Spleen (tissue), 11 donors: ENCODE measurements around the gene GNG14. TPM values are rescaled to one million over a fixed set of nuclear protein-coding genes. Genes with fewer than 3 reads are reported as not detected.

Experiments
- DNase-seq: peaks from one replicate; pipeline ENCODE4 v3.0.0-alpha.2; 2020
- H3K27ac ChIP-seq, 8 donors: fragments of 200-600 bp; sonication (generic) in 7 of 8; 1 replicate in 4 of 8; 2 replicates in 4 of 8; pipeline versions ENCODE4 v1.5.0 to v1.8.0; 2016 to 2021; ENCODE audit warnings: inconsistent platforms in 4 of 8, mild to moderate bottlenecking in 4 of 8, moderate library complexity in 1 of 8
- H3K27me3 ChIP-seq, 7 donors: fragments of 200-600 bp; sonication (generic) in 6 of 7; replicated peaks in 1 of 7; 1 replicate in 4 of 7; 2 replicates in 3 of 7; pipeline versions ENCODE4 v1.5.0 to v1.8.0; 2016 to 2021; ENCODE audit warnings: inconsistent platforms in 3 of 7, mild to moderate bottlenecking in 1 of 7
- H3K36me3 ChIP-seq, 6 donors: fragments of 200-600 bp; sonication (generic) in 5 of 6; 1 replicate in 4 of 6; 2 replicates in 2 of 6; pipeline versions ENCODE4 v1.5.0 to v1.8.0; 2016 to 2021; ENCODE audit warnings: inconsistent platforms in 2 of 6
- H3K4me1 ChIP-seq, 6 donors: fragments of 200-600 bp; sonication (generic) in 5 of 6; 1 replicate in 3 of 6; 2 replicates in 3 of 6; pipeline versions ENCODE4 v1.5.0 to v1.8.0; 2016 to 2021; ENCODE audit warnings: inconsistent platforms in 3 of 6
- H3K4me3 ChIP-seq, 8 donors: fragments of 200-600 bp; sonication (generic) in 7 of 8; 1 replicate in 4 of 8; 2 replicates in 4 of 8; pipeline versions ENCODE4 v1.5.0 to v1.8.0; 2016 to 2021; ENCODE audit warnings: inconsistent platforms in 4 of 8, mild to moderate bottlenecking in 4 of 8, moderate library complexity in 2 of 8
- H3K9me3 ChIP-seq, 8 donors: fragments of 200-600 bp; sonication (generic) in 7 of 8; 1 replicate in 4 of 8; 2 replicates in 4 of 8; pipeline versions ENCODE4 v1.5.0 to v1.8.0; 2016 to 2021; ENCODE audit warnings: inconsistent platforms in 4 of 8
- CTCF ChIP-seq, 11 experiments: fragments of 200-600 bp in 7 of 11; fragments of 450-650 bp in 4 of 11; sonication (generic) in 4 of 11; IDR thresholded peaks in 8 of 11; conservative IDR thresholded peaks in 3 of 11; 1 replicate in 7 of 11; 2 replicates in 4 of 11; pipeline versions ENCODE4 v1.4.0 to v1.8.0; 2016 to 2021; ENCODE audit warnings: antibody characterized with exemption in 11 of 11, inconsistent platforms in 4 of 11, mild to moderate bottlenecking in 1 of 11
- POLR2A ChIP-seq, 3 donors: fragments of 450-650 bp; IDR thresholded peaks; one replicate each; pipeline ENCODE4 v1.5.1; 2017; ENCODE audit warnings: antibody characterized with exemption in 3 of 3, mild to moderate bottlenecking in 1 of 3
- POLR2AphosphoS5 ChIP-seq, 3 donors: sonication (generic); formaldehyde crosslinking; IDR thresholded peaks; one replicate each; pipeline ENCODE4 v1.5.1; 2017; ENCODE audit warnings: antibody characterized with exemption in 3 of 3
- WGBS, 5 donors: extraction: QIAGEN DNeasy Blood & Tissue Kit in 3 of 5; methylation state at CpG; one replicate each; pipeline versions ENCODE4 v1.1.5 to v1.1.7; 2013 to 2018; 5-methylcytosine and 5-hydroxymethylcytosine counted together
- intact Hi-C: fragments of 100-400 bp; cut with DNase I; formaldehyde crosslinking; loops from one replicate; pipeline ENCODE4 v1.15.0; 2023; ENCODE audit warnings: low total_unique reads
- polyA plus RNA-seq, 3 donors: library from polyadenylated mRNA; stranded (reverse); fragments of 200-250 nt; gene quantifications; one replicate each; pipeline ENCODE4 v1.2.1, GENCODE V29; 2013
- total RNA-seq, 7 donors: library from RNA; depleted of rRNA in 3 of 7; stranded (reverse); fragments of >200 nt in 3 of 7; fragmentation: NEBNext Ultra II Directional in 4 of 7; extraction: Animal tissue kit (Norgen Biotek cat#: 25700) in 4 of 7; gene quantifications; one replicate each; pipeline versions ENCODE4 v1.1.0 to v1.2.1, GENCODE V29; 2016 to 2021
- donor health status: healthy with polysubstance abuse.
- donor health status: DM: no; HTN: no; CAD: no; lungs with moderate emphysema.
- donor health status: DM: no; HTN: no; CAD: no.
- donor health status: Bipolar disorder and iron deficiency.
- donor health status: healthy.
- donor health status: DM: no; HTN: no; CAD: no.
- donor health status: DM: yes; HTN: yes; CAD: no.

GNG14 gene
- total and polyA plus RNA-seq, 10 donors, result not detected

GRCh38 chr19:12727745-12728433 lies 40.1 kb downstream of the GNG14 start:
- Histone ChIP-seq H3K4me3 (no peak overlapping the region), H3K27me3 (no peaks in the 10 kb centered on the region), H3K4me1 (peaks cover 23 to 62% (median 56%) of the 10 kb centered on the region in 6 donors), H3K36me3 (peaks cover 0 to 53% (median 37%) of the 10 kb centered on the region in 6 donors), H3K27ac (peak overlapping the region in 1 of 8 donors; percentile 17), H3K9me3 (no peaks in the 10 kb centered on the region)
- TF ChIP-seq POLR2AphosphoS5 (IDR thresholded peaks at IDR 0.05), result no peak
- TF ChIP-seq CTCF (IDR thresholded peaks at IDR 0.05 in 8 of 11, conservative IDR thresholded peaks at IDR 0.05 in 3 of 11), result no peak
- no peak for TF ChIP-seq POLR2A (IDR thresholded peaks at IDR 0.05)
- intact Hi-C loops, result no loop called here
- WGBS, 5 donors, result 94 to 98% (median 96%) methylated on average over 7 to 9 of the region's 9 CpGs
- no peak for DNase-seq

- H3K4me3 ChIP-seq, result no peak overlapping the region
- no peaks in the 10 kb centered on the region for H3K27me3 ChIP-seq
- no peaks in the 10 kb centered on the region for H3K9me3 ChIP-seq
- TF ChIP-seq POLR2A (IDR thresholded peaks at IDR 0.05), result no peak
- TF ChIP-seq POLR2AphosphoS5 (IDR thresholded peaks at IDR 0.05), result no peak
- TF ChIP-seq CTCF (IDR thresholded peaks at IDR 0.05 in 8 of 11, conservative IDR thresholded peaks at IDR 0.05 in 3 of 11), result no peak
- 59 to 72% (median 66%) methylated on average over 3 of the region's 3 CpGs for WGBS, 5 donors
- intact Hi-C loops, result no loop called here
- DNase-seq, result no peak
- peaks cover 0 to 53% (median 37%) of the 10 kb centered on the region in 6 donors for H3K36me3 ChIP-seq
- peaks cover 18 to 61% (median 51%) of the 10 kb centered on the region in 6 donors for H3K4me1 ChIP-seq
- peak overlapping the region in 4 of 8 donors; percentile 18 to 39 (median 24) for H3K27ac ChIP-seq
These were observed 42.3 kb downstream of the GNG14 start for GRCh38 chr19:12730064-12730463.

- H3K27me3 ChIP-seq, result no peaks in the 10 kb centered on the region
- no peak overlapping the region for H3K4me3 ChIP-seq
- no peaks in the 10 kb centered on the region for H3K9me3 ChIP-seq
- no peak for DNase-seq
- peaks cover 18 to 74% (median 58%) of the 10 kb centered on the region in 6 donors for H3K4me1 ChIP-seq
- no peak overlapping the region for H3K27ac ChIP-seq
- WGBS, 5 donors, result 91 to 95% (median 93%) methylated on average over 21 to 24 of the region's 24 CpGs
- peaks cover 0 to 53% (median 37%) of the 10 kb centered on the region in 6 donors for H3K36me3 ChIP-seq
- TF ChIP-seq POLR2AphosphoS5 (IDR thresholded peaks at IDR 0.05) (no peak), CTCF (IDR thresholded peaks at IDR 0.05 in 8 of 11, conservative IDR thresholded peaks at IDR 0.05 in 3 of 11) (no peak), POLR2A (IDR thresholded peaks at IDR 0.05) (no peak)
- intact Hi-C loops, result no loop called here
These were observed 43.5 kb downstream of the GNG14 start for GRCh38 chr19:12731337-12731736.

- 0 to 2% (median 1%) methylated on average over 15 of the region's 15 CpGs for WGBS, 5 donors
- Histone ChIP-seq H3K4me3 (peak overlapping the region; percentile 68 to 98 (median 92)), H3K9me3 (no peaks in the 10 kb centered on the region), H3K36me3 (peaks cover 0 to 42% (median 31%) of the 10 kb centered on the region in 6 donors), H3K27me3 (no peaks in the 10 kb centered on the region), H3K4me1 (peaks cover 30 to 91% (median 74%) of the 10 kb centered on the region in 6 donors), H3K27ac (peak overlapping the region; percentile 94 to 99 (median 96))
- intact Hi-C loops, result no loop called here
- DNase-seq, result no peak
- TF ChIP-seq POLR2AphosphoS5 (IDR thresholded peaks at IDR 0.05), result no peak
- TF ChIP-seq CTCF (IDR thresholded peaks at IDR 0.05 in 8 of 11, conservative IDR thresholded peaks at IDR 0.05 in 3 of 11), result peak in 6 of 11 experiments; percentile 10 to 40 (median 15)
These were observed 45.8 kb downstream of the GNG14 start for GRCh38 chr19:12733369-12734214.
